SK-N-SH treated with all-trans-retinoic acid at 6 μM for 48 hours (cell line): ENCODE measurements around the gene GJA1.
"Not testable (repeated sequence)": the region's sequence is repeated elsewhere in the genome, so short reads cannot be mapped to it uniquely, and the experiment has no call there.

Experiments used
- ATAC-seq: fragments of 200-7000 bp; cut with Tn5 transposase; 3 replicates; pipeline ENCODE4 v1.9.1; 2020; ENCODE audit warnings: mild to moderate bottlenecking, moderate library complexity
- ARNTL ChIP-seq: fragments of 450-650 bp; formaldehyde crosslinking; IDR thresholded peaks from 2 replicates; pipeline ENCODE4 v1.5.0; 2020; ENCODE audit warnings: low read depth, mild to moderate bottlenecking, moderate library complexity, borderline replicate concordance
- BACH2 ChIP-seq: fragments of 250-450 bp; sonication (Bioruptor Pico); IDR thresholded peaks from 2 replicates; pipeline ENCODE4 v1.9.0; 2021; ENCODE audit warnings: mild to moderate bottlenecking, borderline replicate concordance
- CREB5 ChIP-seq: fragments of 250-450 bp; sonication (Bioruptor Pico); IDR thresholded peaks from 2 replicates; pipeline ENCODE4 v1.5.1; 2020; ENCODE audit warnings: low read depth, mild to moderate bottlenecking, moderate library complexity
- CSRNP3 ChIP-seq: fragments of 250-450 bp; sonication (Bioruptor Pico); IDR thresholded peaks from 2 replicates; pipeline ENCODE4 v1.5.1; 2021; ENCODE audit warnings: mild to moderate bottlenecking, moderate library complexity
- ESRRG ChIP-seq: fragments of 250-450 bp; sonication (Bioruptor Pico); IDR thresholded peaks from 2 replicates; pipeline ENCODE4 v1.6.1; 2021; ENCODE audit warnings: mild to moderate bottlenecking
- GLIS3 ChIP-seq: fragments of 250-450 bp; sonication (Bioruptor Pico); IDR thresholded peaks from 2 replicates; pipeline ENCODE4 v1.5.0; 2020; ENCODE audit warnings: mild to moderate bottlenecking, moderate library complexity
- ISL1 ChIP-seq: fragments of 250-450 bp; sonication (Bioruptor Pico); IDR thresholded peaks from 2 replicates; pipeline ENCODE4 v2.1.2; 2022; ENCODE audit warnings: mild to moderate bottlenecking, moderate library complexity
- POU6F1 ChIP-seq: fragments of 250-450 bp; sonication (Bioruptor Pico); IDR thresholded peaks from 2 replicates; pipeline ENCODE4 v1.8.0; 2021; ENCODE audit warnings: low read depth, mild to moderate bottlenecking, moderate library complexity, borderline replicate concordance
- PPARA ChIP-seq: fragments of 250-450 bp; sonication (Bioruptor Pico); IDR thresholded peaks from 2 replicates; pipeline ENCODE4 v1.5.0; 2020; ENCODE audit warnings: mild to moderate bottlenecking, borderline replicate concordance
- SNAI2 ChIP-seq: fragments of 250-450 bp; sonication (Bioruptor Pico); IDR thresholded peaks from 2 replicates; pipeline ENCODE4 v1.5.0; 2020; ENCODE audit warnings: mild to moderate bottlenecking, moderate library complexity
- TOX ChIP-seq: fragments of 250-450 bp; sonication (Bioruptor Pico); IDR thresholded peaks from 2 replicates; pipeline ENCODE4 v1.8.0; 2021; ENCODE audit warnings: mild to moderate bottlenecking, moderate library complexity, borderline replicate concordance
- TSHZ2 ChIP-seq: fragments of 250-450 bp; sonication (Bioruptor Pico); IDR thresholded peaks from 2 replicates; pipeline ENCODE4 v1.5.0; 2020; ENCODE audit warnings: mild to moderate bottlenecking, moderate library complexity
- ZFP3 ChIP-seq: fragments of 250-450 bp; sonication (Bioruptor Pico); IDR thresholded peaks from 2 replicates; pipeline ENCODE4 v1.5.0; 2020; ENCODE audit warnings: mild to moderate bottlenecking, moderate library complexity
- ZNF565 ChIP-seq: fragments of 450-650 bp; formaldehyde crosslinking; conservative IDR thresholded peaks from 2 replicates; pipeline ENCODE4 v1.5.0; 2020; ENCODE audit warnings: low read depth, mild to moderate bottlenecking, moderate library complexity
- ZNF70 ChIP-seq: fragments of 450-650 bp; formaldehyde crosslinking; IDR thresholded peaks from 2 replicates; pipeline ENCODE4 v1.5.0; 2020; ENCODE audit warnings: mild to moderate bottlenecking, moderate library complexity
- ZNF8 ChIP-seq: fragments of 450-650 bp; formaldehyde crosslinking; IDR thresholded peaks from 2 replicates; pipeline ENCODE4 v1.5.0; 2020; ENCODE audit warnings: mild to moderate bottlenecking, moderate library complexity

GJA1 gene

GRCh38 chr6:121430514-121431460 is 4.7 kb upstream of the GJA1 start:
- no peak for TF ChIP-seq ZNF565
- no peak for TF ChIP-seq TOX (CRISPR knock-in tag)
- TF ChIP-seq PPARA (CRISPR knock-in tag) = no peak
- TF ChIP-seq POU6F1 (CRISPR knock-in tag) = no peak
- TF ChIP-seq GLIS3 (CRISPR knock-in tag) = no peak
- no peak for TF ChIP-seq BACH2 (CRISPR knock-in tag)
- no peak for TF ChIP-seq ZNF8 (CRISPR knock-in tag)
- TF ChIP-seq ZNF70 (CRISPR knock-in tag) = no peak
- ATAC-seq = peak; percentile 67

- not testable (repeated sequence) for ATAC-seq
Observed at GRCh38 chr6:121431776-121432175, 3.7 kb upstream of the GJA1 start.

GRCh38 chr6:121434037-121434770 is 1.2 kb upstream of the GJA1 start:
- no peak for ATAC-seq

GRCh38 chr6:121436274-121436857 is 920 bp downstream of the GJA1 start:
- TF ChIP-seq ARNTL (no peak), PPARA (CRISPR knock-in tag) (no peak), ZNF565 (no peak), SNAI2 (CRISPR knock-in tag) (no peak), TSHZ2 (CRISPR knock-in tag) (no peak), ZFP3 (no peak), POU6F1 (CRISPR knock-in tag) (no peak), ZNF8 (CRISPR knock-in tag) (no peak), CREB5 (CRISPR knock-in tag) (no peak), ESRRG (CRISPR knock-in tag) (no peak), CSRNP3 (CRISPR knock-in tag) (no peak), ISL1 (no peak)
- peak; percentile 20 for ATAC-seq

More at GRCh38 chr6:121434037-121434770, 1.2 kb upstream of the GJA1 start:
- TF ChIP-seq ISL1 = no peak
- no peak for TF ChIP-seq ZFP3
